Mammary epithelial cell (primary cell): ENCODE measurements around the gene ZBTB7A.

Experiments used
- CTCF ChIP-seq, 2 donors: IDR thresholded peaks in 1 of 2; conservative IDR thresholded peaks in 1 of 2; 2 replicates each; pipeline ENCODE4 v1.5.1; 2011 to 2012; ENCODE audit warnings: inconsistent platforms in 2 of 2, low read length in 2 of 2, mild to moderate bottlenecking in 2 of 2, control low read depth in 1 of 2, low read depth in 1 of 2; ENCODE audit not compliant: insufficient read depth in 1 of 2; ENCODE audit errors: extremely low read depth in 1 of 2
- EZH2 ChIP-seq: IDR thresholded peaks from 2 replicates; pipeline ENCODE4 v1.6.1; 2012; ENCODE audit warnings: low read length, inconsistent platforms, borderline replicate concordance

GRCh38 chr19:4037301-4037949, 29.3 kb downstream of the ZBTB7A start:
- no peak for TF ChIP-seq CTCF (conservative IDR thresholded peaks at IDR 0.05 in 1 of 2, IDR thresholded peaks at IDR 0.05 in 1 of 2; ENCODE audit: extremely low read depth in 1 of 2, insufficient read depth in 1 of 2, low read depth in 1 of 2, low read length in 2 of 2)
- no peak for TF ChIP-seq EZH2
